A549 (cell line): ENCODE results near the gene NENF. TPM values are rescaled to one million over a fixed set of nuclear protein-coding genes. Genes with fewer than 3 reads are reported as not detected.

ENCODE experiments used
- ATAC-seq, 2 experiments: fragments of 200-7000 bp in 1 of 2; fragments of >200 bp in 1 of 2; cut with Nextera tagmentation in 1 of 2; cut with Tn5 transposase in 1 of 2; 3 replicates each; pipeline versions ENCODE4 v1.8.0 to v1.9.1; 2018 to 2020; ENCODE audit warnings: mild to moderate bottlenecking in 1 of 2, moderate library complexity in 1 of 2
- CTCF ChIA-PET: fragments of 300-600 bp; sonication (Branson Sonifier 250); formaldehyde crosslinking; extraction: SDS; loops from one replicate; lab custom pipeline; 2021; ENCODE audit warnings: antibody characterized with exemption, inconsistent platforms; lab: Yijun Ruan, JAX
- POLR2A ChIA-PET: fragments of 350-600 bp; formaldehyde crosslinking; extraction: SDS; loops from one replicate; lab custom pipeline; 2021; ENCODE audit warnings: antibody characterized with exemption, inconsistent platforms; lab: Yijun Ruan, JAX
- DNase-seq, 2 experiments: peaks; one replicate each; pipeline versions ENCODE4 v3.0.0 to v3.0.0-alpha.2; 2011 to 2016; ENCODE audit warnings: low read depth in 1 of 2, low spot score in 1 of 2
- FAIRE-seq: peaks from 2 replicates; lab custom pipeline; 2011; peaks lifted over from hg19 to GRCh38; lab: Jason Lieb, UNC
- H3K27ac ChIP-seq, 2 experiments: fragments of >200 bp; sonication (Bioruptor Twin); formaldehyde crosslinking; 3 replicates each; pipeline ENCODE4 v1.5.1; 2016 to 2017
- H3K4me1 ChIP-seq: fragments of >200 bp; sonication (Bioruptor Twin); formaldehyde crosslinking; 3 replicates; pipeline ENCODE4 v1.6.1; 2016
- H3K4me2 ChIP-seq: fragments of >200 bp; sonication (Bioruptor Twin); formaldehyde crosslinking; 3 replicates; pipeline ENCODE4 v1.6.1; 2016
- H3K4me3 ChIP-seq: fragments of >200 bp; sonication (Bioruptor Twin); formaldehyde crosslinking; 3 replicates; pipeline ENCODE4 v1.5.1; 2016
- H3K9me3 ChIP-seq: fragments of >200 bp; sonication (Bioruptor Twin); formaldehyde crosslinking; 3 replicates; pipeline ENCODE4 v1.6.1; 2016
- CBX8 ChIP-seq: fragments of 200-600 bp; sonication (generic); IDR thresholded peaks from 2 replicates; pipeline ENCODE4 v1.6.1; 2016
- CHD2 ChIP-seq: fragments of 150-350 bp; IDR thresholded peaks from 2 replicates; pipeline ENCODE4 v1.6.1; 2014; ENCODE audit warnings: low read length; ENCODE audit not compliant: partially characterized antibody
- HEYL ChIP-seq: fragments of 250-450 bp; sonication (Bioruptor Pico); IDR thresholded peaks from 2 replicates; pipeline ENCODE4 v1.8.0; 2021; ENCODE audit warnings: mild to moderate bottlenecking, moderate library complexity
- HOXA7 ChIP-seq: fragments of 250-450 bp; sonication (Bioruptor Pico); IDR thresholded peaks from 2 replicates; pipeline ENCODE4 v1.5.0; 2020; ENCODE audit warnings: mild to moderate bottlenecking, moderate library complexity
- HOXB13 ChIP-seq: fragments of 250-450 bp; sonication (Bioruptor Pico); IDR thresholded peaks from 2 replicates; pipeline ENCODE4 v1.5.0; 2020; ENCODE audit warnings: low read depth, mild to moderate bottlenecking, moderate library complexity
- JUNB ChIP-seq: fragments of >200 bp; sonication (Bioruptor Twin); formaldehyde crosslinking; IDR thresholded peaks from 2 replicates; pipeline ENCODE4 v1.6.1; 2016
- KDM1A ChIP-seq: fragments of 200-600 bp; sonication (generic); IDR thresholded peaks from 2 replicates; pipeline ENCODE4 v1.6.1; 2016; ENCODE audit warnings: low read depth, mild to moderate bottlenecking
- MAFK ChIP-seq: fragments of 450-650 bp; IDR thresholded peaks from 2 replicates; pipeline ENCODE4 v1.6.1; 2014; ENCODE audit not compliant: partially characterized antibody
- NFE2L2 ChIP-seq: fragments of 150-350 bp; conservative IDR thresholded peaks from 2 replicates; pipeline ENCODE4 v1.6.1; 2014; ENCODE audit warnings: low read length
- NPAS2 ChIP-seq: fragments of 250-450 bp; sonication (Bioruptor Pico); IDR thresholded peaks from 2 replicates; pipeline ENCODE4 v1.8.0; 2022; ENCODE audit warnings: mild to moderate bottlenecking, moderate library complexity, borderline replicate concordance
- PHF8 ChIP-seq: fragments of 200-600 bp; sonication (generic); IDR thresholded peaks from 2 replicates; pipeline ENCODE4 v1.6.1; 2016; ENCODE audit warnings: low read depth, mild to moderate bottlenecking, antibody characterized with exemption, moderate library complexity, borderline replicate concordance
- POLR2A ChIP-seq: IDR thresholded peaks from 2 replicates; pipeline ENCODE4 v1.6.1; 2012; ENCODE audit warnings: mild to moderate bottlenecking, low read length
- POLR2AphosphoS2 ChIP-seq: conservative IDR thresholded peaks from 2 replicates; pipeline ENCODE4 v1.6.1; 2012; ENCODE audit warnings: low read length, improper control_type of control experiment, inconsistent platforms
- RARB ChIP-seq: fragments of 250-450 bp; sonication (Bioruptor Pico); IDR thresholded peaks from 2 replicates; pipeline ENCODE4 v1.8.0; 2021; ENCODE audit warnings: mild to moderate bottlenecking, moderate library complexity
- RCOR1 ChIP-seq: fragments of 150-350 bp; IDR thresholded peaks from 2 replicates; pipeline ENCODE4 v1.6.1; 2014; ENCODE audit warnings: antibody characterized with exemption, low read length, low read depth
- TFCP2L1 ChIP-seq: fragments of 250-450 bp; sonication (Bioruptor Pico); IDR thresholded peaks from 2 replicates; pipeline ENCODE4 v1.5.0; 2021; ENCODE audit warnings: mild to moderate bottlenecking
- ZC3H11A ChIP-seq: fragments of 450-650 bp; IDR thresholded peaks from 2 replicates; pipeline ENCODE4 v1.6.1; 2014; ENCODE audit warnings: antibody characterized with exemption, mild to moderate bottlenecking
- WGBS: methylation state at CpG from one replicate; pipeline ENCODE4 v1.1.6; 2017; ENCODE audit errors: missing lambda C conversion rate; 5-methylcytosine and 5-hydroxymethylcytosine counted together
- polyA plus RNA-seq, 4 experiments: library from polyadenylated mRNA; depleted of rRNA in 3 of 4; stranded (reverse); fragments of >200 nt; fragmentation: RNase III in 1 of 4; extraction: RNeasy Plus Mini Kit Qiagen cat#74134 plus additional on column Dnase treatment in 1 of 4; gene quantifications; 2 replicates in 3 of 4; 3 replicates in 1 of 4; pipeline ENCODE4 v1.2.3, GENCODE V29; 2011 to 2017
- TF ChIP-seq, protein P1 (sequence below): fragments of >200 bp; sonication (Bioruptor Twin); formaldehyde crosslinking; IDR thresholded peaks from 3 replicates; pipeline ENCODE4 v1.5.1; 2016
- TF ChIP-seq, protein P2 (sequence below): fragments of >200 bp; sonication (Bioruptor Twin); formaldehyde crosslinking; IDR thresholded peaks from 2 replicates; pipeline ENCODE4 v1.6.1; 2016
- TF ChIP-seq, protein P3 (sequence below): IDR thresholded peaks from 2 replicates; pipeline ENCODE4 v1.6.1; 2012; ENCODE audit warnings: low read depth, borderline replicate concordance

NENF gene
- polyA plus RNA-seq, 2 of the 4 experiments (the other 2 are of a cell fraction): 55.3 to 83.9 TPM

GRCh38 chr1:212452323-212453155 is 19.8 kb downstream of the NENF start:
- Histone ChIP-seq H3K9me3 (no peaks in the 10 kb centered on the region), H3K4me2 (no peak overlapping the region), H3K4me1 (no peaks in the 10 kb centered on the region), H3K27ac (no peak overlapping the region), H3K4me3 (no peak overlapping the region)
- ATAC-seq (no peak), FAIRE-seq (no peak), DNase-seq (no peak)
- 75% methylated on average over 15 of the region's 15 CpGs for WGBS
- CTCF ChIA-PET: interaction anchor here (0.9 to 12.8 kb wide), 8 partner anchors 16 to 770 kb away, joined by 3 to 230 read pairs (median 38); no protein-coding TSS in a partner anchor
- POLR2A ChIA-PET: interaction anchor here (0.6 kb wide), 1 partner anchor 141 kb away, joined by 3 read pairs; no protein-coding TSS in a partner anchor
- no peak for TF ChIP-seq CBX8
- TF ChIP-seq PHF8: no peak
- no peak for TF ChIP-seq JUNB
- no peak for TF ChIP-seq CHD2
- no peak for TF ChIP-seq RCOR1
- TF ChIP-seq MAFK: no peak

- ATAC-seq: no peak
- TF ChIP-seq NPAS2 (CRISPR knock-in tag) (no peak), HOXA7 (CRISPR knock-in tag) (no peak), CHD2 (no peak), ZC3H11A (no peak), NFE2L2 (no peak), POLR2A (no peak), POLR2AphosphoS2 (no peak), HEYL (CRISPR knock-in tag) (no peak), CBX8 (no peak), HOXB13 (no peak), RARB (no peak), KDM1A (no peak), TFCP2L1 (CRISPR knock-in tag) (no peak)
- TF ChIP-seq, protein P1, sequence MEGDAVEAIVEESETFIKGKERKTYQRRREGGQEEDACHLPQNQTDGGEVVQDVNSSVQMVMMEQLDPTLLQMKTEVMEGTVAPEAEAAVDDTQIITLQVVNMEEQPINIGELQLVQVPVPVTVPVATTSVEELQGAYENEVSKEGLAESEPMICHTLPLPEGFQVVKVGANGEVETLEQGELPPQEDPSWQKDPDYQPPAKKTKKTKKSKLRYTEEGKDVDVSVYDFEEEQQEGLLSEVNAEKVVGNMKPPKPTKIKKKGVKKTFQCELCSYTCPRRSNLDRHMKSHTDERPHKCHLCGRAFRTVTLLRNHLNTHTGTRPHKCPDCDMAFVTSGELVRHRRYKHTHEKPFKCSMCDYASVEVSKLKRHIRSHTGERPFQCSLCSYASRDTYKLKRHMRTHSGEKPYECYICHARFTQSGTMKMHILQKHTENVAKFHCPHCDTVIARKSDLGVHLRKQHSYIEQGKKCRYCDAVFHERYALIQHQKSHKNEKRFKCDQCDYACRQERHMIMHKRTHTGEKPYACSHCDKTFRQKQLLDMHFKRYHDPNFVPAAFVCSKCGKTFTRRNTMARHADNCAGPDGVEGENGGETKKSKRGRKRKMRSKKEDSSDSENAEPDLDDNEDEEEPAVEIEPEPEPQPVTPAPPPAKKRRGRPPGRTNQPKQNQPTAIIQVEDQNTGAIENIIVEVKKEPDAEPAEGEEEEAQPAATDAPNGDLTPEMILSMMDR: no peak
- TF ChIP-seq, protein P2, sequence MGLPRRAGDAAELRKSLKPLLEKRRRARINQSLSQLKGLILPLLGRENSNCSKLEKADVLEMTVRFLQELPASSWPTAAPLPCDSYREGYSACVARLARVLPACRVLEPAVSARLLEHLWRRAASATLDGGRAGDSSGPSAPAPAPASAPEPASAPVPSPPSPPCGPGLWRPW: no peak
- TF ChIP-seq, protein P3, sequence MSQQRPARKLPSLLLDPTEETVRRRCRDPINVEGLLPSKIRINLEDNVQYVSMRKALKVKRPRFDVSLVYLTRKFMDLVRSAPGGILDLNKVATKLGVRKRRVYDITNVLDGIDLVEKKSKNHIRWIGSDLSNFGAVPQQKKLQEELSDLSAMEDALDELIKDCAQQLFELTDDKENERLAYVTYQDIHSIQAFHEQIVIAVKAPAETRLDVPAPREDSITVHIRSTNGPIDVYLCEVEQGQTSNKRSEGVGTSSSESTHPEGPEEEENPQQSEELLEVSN: no peak
- TF ChIP-seq, all 56 proteins: peak for 0
- FAIRE-seq (no peak), DNase-seq (no peak)
- H3K4me2 ChIP-seq: no peak overlapping the region
- ChIA-PET POLR2A (no interaction called here), CTCF (interaction anchor here (0.9 to 12.8 kb wide), 8 partner anchors 11 to 771 kb away, joined by 3 to 230 read pairs (median 58); no protein-coding TSS in a partner anchor)
- no peak overlapping the region for H3K27ac ChIP-seq
- 76% methylated on average over 12 of the region's 12 CpGs for WGBS
- H3K4me1 ChIP-seq: no peaks in the 10 kb centered on the region
- H3K9me3 ChIP-seq: 0 out of 3 replicates have a peak, but pooled peaks cover 5% of the 10 kb centered on the region
- no peak overlapping the region for H3K4me3 ChIP-seq
Measured at GRCh38 chr1:212453156-212453857, 20.6 kb downstream of the NENF start.
